Measurements from ENCODE around the gene ZBTB7C.

- TF ChIP-seq POLR2AphosphoS5 (IDR thresholded peaks at IDR 0.05; ENCODE audit: low read depth, low read length), result no peak
- no peak for TF ChIP-seq REST (IDR thresholded peaks at IDR 0.05; ENCODE audit: insufficient read depth in 1 of 2, low read depth in 2 of 2, low read length in 2 of 2)
- no peak for TF ChIP-seq TAF1 (IDR thresholded peaks at IDR 0.05; ENCODE audit: borderline replicate concordance, insufficient read depth, low read length)
Observed at GRCh38 chr18:48109961-48110493, 299.2 kb downstream of the ZBTB7C start.
